Occipital lobe (tissue), 2 donors: ENCODE data around the gene EFEMP2. TPM values are rescaled to one million over a fixed set of nuclear protein-coding genes. Genes with fewer than 3 reads are reported as not detected.

Experiments used
- DNase-seq: peaks from one replicate; lab custom pipeline; 2025; lab: John Stamatoyannopoulos, UW
- total RNA-seq: library from RNA; depleted of rRNA; stranded (reverse); fragments of >200 nt; gene quantifications from one replicate; pipeline ENCODE4 v1.2.3, GENCODE V29; 2014

Gene EFEMP2
- total RNA-seq, 1 donor from 2014 or later = 13.3 TPM

DNA sequence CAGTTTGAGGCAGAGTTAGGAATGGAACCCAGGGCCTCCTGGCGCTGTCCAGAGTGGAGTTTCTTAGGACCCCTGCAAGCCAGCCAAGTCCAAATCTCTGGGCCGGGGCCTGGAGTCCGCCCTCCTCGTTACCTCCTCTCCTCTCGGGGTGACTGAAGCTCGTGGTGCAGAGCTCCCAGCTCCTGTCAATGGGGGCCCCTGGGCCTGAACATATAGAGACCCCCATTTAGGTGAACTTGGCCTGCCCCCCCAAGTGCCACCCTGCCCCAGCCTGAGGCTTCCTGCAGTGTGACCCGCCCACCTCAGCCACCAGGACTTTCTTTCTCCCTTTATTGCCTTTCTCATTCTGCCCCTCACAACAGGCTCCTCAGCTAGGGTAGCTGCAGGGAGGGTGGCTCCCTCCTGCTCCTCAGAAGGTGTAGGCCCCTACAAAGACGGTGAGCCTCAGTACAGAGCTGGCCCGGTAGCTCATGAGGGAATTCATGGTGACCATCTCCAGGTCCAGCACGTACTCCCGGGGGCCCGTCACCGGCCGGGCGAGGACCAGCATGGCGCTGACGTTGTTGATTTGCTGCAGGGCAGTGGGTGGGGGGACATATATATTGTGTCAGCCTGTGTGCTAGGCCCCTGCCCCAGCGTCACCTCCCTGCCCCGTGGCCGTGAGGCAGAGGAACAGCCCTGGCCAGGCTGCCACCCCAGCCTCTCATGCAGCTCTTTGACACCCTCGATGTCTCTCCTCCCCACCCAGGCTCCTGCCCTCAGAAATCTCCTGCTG is 5.9 kb downstream of the EFEMP2 start:
- DNase-seq = no peak

DNA sequence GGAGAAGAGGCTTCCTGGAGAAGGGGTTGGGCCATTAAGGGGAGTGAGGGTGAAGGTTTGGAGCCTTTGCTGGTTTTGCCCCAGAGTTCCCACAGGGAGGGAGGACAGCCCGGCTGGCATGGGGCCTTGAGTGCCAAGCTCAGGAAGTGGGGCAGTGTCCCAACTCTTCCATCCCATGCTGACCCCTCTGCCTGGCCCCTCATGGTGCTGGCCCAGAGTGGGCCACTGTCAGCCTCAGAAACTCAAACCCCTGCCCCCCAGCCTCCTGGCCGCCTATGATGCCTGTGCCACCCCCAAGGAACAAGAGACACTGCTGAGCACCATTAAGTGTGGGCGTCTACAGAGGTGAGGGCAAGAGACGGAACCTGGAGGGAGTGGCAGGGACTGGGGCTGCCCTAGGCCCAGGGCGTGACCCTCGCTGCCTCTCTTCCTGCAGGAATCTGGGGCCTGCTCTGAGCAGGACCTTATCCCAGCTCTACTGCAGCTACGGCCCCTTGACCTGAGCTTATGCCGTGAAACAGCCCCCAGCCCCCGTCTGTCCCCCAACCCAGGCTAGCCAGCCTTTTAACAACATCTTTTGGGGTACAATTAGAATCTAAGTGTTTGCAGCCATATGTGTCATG is 6.9 kb downstream of the EFEMP2 start:
- DNase-seq = no peak

DNA sequence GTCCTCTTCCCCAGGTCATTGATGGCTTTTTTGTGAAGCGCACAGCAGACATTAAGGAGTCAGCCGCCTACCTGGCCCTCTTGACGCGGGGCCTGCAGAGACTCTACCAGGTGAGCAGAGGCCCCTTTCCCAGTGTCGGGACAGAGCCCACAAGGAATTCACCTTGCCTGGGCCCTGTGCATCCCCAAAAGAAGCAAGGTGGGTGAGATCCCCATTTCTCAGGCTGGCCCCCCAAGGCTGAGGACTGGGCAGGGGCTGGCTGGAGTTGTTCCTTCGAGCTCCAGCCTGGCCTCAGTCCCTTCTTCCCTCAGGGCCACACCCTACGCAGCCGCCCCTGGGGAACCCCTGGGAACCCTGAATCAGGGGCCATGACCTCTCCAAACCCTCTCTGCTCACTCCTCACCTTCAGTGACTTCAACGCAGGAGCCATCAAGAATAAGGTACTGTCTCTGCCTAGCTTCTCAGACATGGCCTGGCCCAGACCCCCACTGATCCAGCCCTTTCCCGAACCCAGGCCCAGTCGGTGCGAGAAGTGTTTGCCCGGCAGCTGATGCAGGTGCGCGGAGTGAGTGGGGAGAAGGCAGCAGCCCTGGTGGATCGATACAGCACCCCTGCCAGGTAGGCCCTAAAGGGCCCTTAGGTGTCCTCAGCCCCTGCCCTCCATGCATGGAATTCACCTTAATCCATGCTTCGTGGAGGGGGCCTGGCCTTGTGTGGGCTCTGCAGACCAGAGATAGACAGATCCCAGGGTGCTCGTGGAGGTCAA is 7.7 kb downstream of the EFEMP2 start:
- DNase-seq = no peak

DNA sequence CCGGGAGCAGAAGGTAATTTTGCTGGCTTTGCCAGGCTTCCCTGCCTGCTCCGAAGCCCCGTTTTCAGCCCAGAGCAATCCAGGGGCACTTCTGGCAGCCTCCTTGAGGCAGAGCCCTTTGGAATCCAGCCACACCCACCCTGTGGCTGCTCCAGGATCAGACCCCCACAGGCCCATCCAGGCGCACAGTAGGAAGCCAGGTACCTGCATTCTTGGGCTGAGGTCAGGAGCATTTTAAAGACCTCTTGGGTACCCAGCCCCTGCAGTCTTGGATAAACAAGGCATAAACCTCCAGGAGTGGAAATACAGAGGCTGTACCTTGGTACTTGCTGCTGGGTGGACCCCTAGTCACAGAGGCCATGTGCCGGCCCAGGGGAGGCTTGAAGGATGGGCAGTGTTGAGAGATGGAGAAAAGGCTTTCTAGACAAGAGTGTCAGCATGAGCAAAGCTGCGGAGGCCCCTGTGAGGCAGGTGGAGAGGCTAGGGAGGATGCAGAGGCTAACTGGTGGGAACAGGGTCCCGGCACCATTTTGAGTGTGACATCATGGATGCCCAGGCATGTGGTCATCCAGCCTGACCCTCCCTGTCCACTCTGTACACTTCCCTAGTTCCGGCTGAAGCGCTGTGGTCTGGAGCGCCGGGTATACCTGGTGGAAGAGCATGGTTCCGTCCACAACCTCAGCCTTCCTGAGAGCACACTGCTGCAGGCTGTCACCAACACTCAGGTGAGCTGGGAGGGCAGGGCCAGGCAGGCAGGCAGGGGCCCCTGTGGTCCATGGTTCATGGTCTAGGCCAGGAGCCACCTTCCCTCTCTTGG is 8.5 kb downstream of the EFEMP2 start:
- DNase-seq = no peak

DNA sequence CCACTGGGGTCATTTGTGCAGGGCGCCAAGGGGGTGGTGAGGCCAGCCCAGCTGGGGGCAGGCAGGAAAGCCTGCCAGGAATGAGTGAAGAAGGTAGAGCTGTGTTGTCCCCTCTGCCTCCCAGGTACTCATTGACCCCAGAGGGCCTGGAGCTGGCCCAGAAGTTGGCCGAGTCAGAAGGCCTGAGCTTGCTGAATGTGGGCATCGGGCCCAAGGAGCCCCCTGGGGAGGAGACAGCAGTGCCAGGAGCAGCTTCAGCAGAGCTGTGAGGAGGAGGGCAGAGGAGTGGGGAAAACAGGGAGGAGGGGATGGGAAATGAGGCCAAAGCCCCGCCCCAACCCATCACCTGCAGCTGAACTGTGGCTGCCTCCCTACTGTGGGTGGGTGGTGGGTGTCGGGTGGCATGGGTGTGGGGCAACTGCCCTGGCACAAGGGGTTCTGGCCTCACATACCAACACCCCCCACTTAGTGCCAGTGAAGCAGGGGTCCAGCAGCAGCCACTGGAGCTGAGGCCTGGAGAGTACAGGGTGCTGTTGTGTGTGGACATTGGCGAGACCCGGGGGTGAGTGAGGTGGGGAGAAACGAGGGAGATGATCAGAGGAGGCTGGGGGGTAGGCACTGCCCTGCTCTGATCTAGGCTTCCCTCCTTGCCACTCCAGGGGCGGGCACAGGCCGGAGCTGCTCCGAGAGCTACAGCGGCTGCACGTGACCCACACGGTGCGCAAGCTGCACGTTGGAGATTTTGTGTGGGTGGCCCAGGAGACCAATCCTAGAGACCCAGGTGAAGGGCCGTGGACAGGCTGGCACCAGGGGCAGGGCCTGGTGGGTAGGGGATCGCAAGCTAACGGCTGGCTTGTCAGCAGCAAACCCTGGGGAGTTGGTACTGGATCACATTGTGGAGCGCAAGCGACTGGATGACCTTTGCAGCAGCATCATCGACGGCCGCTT is 9.4 kb downstream of the EFEMP2 start:
- DNase-seq = no peak

DNA sequence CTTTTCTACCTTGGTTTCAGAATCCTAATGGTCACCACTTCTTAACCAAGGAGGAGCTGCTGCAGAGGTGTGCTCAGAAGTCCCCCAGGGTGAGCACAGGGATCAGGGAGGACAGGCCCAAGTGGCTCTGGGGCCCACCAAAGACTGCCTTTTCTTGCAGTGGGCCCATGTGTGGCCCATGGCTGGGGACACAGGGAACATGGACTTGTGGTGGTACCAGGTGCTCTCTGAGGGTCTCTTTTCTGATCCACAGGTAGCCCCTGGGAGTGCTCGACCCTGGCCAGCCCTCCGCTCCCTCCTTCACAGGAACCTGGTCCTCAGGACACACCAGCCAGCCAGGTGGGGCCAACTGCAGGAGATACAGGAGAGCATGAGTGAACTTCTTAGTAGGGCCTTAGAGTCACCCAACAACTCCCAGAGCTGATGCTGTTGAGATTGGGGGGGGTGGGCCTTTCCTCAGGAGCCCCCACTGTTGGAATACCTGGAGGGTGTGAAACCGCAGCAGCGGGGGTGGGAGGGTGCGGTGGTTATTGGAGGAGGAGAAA is 10.3 kb downstream of the EFEMP2 start:
- no peak for DNase-seq

DNA sequence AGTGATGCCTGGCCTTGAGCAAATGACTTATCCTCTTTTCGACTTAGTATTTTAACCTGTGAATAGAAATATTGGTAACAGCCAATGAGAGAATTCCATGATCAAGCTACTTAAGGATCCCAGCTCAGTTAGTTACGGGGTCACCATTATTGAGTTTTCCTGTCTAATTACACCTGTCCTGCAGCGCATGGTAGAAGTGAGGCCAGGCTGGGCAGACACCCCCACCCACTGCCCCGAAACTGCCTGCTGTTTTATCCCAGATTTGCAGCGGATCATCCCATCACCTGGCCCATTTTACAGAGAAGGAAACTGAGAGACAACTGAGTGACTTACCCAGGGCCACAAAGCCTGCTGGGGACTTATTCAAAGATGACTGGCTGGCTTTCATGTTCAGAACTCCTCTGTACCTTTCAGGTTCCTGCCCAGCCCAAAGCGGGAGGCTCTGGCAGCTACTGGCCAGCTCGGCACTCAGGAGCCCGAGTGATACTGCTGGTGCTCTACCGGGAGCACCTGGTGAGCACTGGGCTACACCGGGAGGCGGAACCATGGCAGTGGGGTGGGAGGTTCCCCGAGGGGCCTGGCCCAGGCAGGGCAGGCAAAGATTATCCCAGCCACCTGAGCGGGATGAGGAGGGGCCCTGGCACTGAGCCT is 10.9 kb downstream of the EFEMP2 start:
- DNase-seq = no peak

DNA sequence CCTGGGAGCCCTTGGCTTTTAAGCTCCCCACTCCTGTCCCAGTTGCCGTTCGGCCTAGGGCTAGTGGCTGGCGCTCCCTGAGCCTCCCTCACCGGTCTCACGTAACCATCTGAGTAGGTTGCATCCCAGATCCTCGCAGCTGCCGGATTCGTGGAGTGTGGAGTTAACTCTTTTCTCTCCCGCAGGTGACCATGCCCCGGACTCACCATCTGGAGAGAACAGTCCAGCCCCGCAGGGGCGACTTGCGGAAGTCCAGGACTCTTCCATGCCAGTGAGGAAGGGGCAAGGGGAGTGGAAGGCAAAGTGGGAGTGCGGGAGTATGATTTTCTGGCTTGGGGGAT is 11.5 kb downstream of the EFEMP2 start:
- no peak for DNase-seq

DNA sequence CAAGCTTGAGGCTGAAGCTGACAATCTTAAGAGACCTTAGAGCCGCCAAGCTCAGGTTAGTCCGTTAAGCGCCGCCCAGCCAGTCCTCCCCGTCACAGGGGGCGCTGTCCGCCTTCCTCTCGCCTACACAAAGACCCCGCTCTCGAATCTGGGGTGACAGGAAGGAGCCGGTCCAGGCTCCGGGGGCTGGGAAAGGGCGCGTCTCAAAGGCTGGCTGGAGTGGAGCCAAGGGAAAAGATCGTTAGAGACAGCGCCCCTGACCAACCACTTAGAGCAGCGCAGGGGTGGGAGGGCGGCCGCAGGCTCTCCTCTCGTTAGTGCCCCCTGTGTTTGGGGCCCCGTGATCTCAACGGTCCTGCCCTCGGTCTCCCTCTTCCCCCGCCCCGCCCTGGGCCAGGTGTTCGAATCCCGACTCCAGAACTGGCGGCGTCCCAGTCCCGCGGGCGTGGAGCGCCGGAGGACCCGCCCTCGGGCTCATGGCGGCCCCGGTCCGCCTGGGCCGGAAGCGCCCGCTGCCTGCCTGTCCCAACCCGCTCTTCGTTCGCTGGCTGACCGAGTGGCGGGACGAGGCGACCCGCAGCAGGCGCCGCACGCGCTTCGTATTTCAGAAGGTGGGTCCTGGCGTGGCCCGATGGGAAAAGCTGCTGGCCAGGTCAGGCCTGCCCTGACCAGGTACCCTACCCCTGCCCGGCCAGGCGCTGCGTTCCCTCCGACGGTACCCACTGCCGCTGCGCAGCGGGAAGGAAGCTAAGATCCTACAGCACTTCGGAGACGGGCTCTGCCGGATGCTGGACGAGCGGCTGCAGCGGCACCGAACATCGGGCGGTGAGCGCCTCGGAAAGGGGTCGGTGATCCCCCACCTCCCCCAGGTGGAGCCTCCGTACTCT is 12.1 kb downstream of the EFEMP2 start, which contains the start of gene MUS81:
Gene MUS81, plus strand, starts transcription at position 156 of the 887 bp plus-strand sequence. Its CDS starts 321 bp downstream, at position 477.
- peak; percentile 91 for DNase-seq

DNA sequence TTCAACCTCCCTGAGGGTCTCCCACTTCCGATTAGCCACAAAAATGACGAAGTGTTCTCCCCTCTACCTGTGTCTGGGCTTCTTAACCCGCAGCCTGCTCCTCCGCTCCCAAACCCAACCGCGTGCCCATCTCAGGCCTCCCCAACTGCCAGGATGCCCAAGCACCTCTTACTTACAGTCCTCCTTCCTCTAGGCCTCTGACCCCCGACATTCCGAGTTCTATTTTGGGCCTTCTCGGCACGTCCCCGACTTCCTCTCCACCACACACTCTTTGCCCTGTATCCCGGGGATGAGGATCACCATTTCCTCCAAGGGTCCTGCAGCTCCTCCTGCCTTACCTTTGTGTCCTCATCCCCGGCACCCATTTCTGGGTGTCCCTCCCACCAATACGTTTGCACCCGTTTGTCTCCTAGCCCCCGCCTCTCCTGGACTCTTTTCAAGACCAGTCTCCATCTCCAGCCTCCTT is 12.8 kb downstream of the EFEMP2 start:
- DNase-seq = no peak

DNA sequence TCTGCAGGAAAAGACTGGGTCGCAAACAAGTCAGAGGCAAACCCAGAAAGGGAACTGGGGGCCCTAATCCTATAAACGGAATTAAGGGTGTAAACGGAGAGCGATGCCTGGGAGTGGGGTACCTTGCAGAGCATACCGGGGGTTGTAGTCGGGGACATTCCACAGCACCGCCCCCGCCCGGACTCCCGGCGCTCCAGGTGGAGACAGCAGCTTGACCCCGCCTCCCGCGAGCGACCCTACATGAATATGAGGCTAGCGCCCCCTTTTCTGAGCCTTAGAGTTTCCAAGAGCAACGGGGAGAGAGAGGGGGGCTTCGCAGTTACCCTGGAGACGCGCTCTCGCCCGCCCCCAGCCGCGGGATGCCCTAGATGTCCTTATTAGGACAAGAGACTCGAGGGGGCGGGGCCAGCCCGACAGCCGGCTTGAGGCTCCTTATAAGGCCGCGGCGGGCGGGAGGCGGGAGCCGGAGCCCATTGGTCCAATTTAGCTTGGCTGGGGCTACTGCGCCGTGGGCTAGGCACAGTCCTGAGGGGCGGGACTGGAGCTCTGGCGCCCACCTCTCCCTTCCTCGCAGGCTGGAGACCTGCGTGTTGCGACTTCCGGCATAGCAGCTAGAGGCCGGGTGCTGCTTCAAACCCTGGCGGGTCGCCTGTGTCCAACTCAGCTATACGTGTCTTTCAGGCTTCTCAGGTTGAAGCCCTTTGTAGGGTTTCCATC is 13.3 kb downstream of the EFEMP2 start:
- DNase-seq = peak; percentile 96

DNA sequence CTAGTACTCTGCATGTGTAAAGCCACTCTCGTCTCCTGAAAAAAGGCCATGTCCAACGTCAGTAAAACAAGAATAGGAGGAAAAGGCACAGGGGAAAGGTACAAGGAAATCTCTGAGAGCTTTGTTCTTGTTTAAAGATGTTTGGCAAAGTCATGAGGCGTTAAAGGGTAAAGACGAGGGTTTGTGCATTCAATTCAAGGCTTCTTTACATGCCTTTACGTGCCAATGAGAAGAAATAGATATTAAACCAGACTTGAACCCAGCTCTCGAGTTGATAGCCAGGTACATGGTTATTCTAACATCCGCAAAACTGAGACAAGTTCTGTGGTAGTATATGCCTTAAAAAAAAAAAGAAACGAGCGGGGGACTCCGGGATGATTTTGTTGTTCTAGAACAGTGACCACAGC is 13.9 kb downstream of the EFEMP2 start:
- DNase-seq = no peak

DNA sequence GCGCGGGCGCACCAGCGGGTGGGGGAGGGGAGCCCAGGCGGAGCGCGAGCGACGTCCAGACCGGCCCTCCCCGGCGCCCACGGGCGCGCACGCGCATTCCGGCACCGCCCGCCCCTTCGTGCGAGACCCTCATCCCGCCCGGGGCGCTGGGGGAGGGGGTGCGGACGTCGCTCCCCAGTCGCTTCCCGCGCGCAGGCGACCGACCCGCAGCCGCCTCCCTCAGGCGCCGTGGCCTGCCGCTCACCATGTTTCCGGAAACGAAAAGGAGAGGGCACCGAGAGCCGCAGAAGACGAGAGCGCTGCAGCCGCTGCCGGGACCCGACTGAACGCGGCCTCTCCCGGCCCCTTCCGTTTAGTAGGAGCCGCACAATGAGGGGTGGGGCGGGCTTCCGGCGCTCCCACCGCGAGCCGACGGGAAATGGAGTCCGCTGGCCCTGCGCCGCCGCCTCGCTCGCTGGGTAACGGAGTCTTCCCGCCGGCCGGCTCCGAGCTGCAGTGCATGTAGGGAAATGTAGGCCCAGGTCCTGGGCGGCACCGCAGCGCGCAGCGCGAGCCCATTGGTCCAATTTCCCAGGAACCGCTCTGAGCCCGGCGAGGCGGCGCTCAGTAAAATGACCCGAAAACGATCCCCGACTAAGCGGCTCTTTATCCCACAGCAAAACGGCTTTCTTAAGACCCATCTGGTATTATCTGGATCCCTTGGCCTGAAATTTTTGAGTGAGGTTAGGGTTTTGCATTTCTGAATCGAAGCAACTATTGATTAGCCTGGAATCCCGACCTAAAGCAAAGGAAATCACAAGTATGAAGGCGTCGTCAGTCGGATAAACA is 14.5 kb downstream of the EFEMP2 start, which contains the start of gene CFL1:
Gene CFL1, minus strand, starts transcription at position 328 of the 828 bp plus-strand sequence. Its CDS starts 81 bp downstream, at position 247.
- DNase-seq = peak; percentile 97

DNA sequence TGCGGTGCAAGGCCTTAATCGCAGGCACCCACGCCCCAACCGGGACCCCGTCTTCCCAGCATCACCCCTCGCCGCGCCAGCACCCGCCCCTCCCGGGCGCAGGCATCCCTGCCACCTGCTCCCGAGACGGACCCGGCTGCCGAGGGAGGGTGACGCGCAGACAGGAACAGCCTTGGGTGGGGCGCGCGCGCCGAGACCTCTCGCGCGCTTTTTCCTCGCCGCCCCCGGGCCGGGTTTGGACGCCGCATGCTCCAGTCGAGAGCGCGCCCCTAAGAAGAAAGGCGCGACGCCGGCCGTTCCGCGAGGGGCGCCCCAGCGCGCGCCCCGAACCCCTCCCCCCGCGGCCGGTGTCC is 15.1 kb downstream of the EFEMP2 start:
- DNase-seq = peak; percentile 53

DNA sequence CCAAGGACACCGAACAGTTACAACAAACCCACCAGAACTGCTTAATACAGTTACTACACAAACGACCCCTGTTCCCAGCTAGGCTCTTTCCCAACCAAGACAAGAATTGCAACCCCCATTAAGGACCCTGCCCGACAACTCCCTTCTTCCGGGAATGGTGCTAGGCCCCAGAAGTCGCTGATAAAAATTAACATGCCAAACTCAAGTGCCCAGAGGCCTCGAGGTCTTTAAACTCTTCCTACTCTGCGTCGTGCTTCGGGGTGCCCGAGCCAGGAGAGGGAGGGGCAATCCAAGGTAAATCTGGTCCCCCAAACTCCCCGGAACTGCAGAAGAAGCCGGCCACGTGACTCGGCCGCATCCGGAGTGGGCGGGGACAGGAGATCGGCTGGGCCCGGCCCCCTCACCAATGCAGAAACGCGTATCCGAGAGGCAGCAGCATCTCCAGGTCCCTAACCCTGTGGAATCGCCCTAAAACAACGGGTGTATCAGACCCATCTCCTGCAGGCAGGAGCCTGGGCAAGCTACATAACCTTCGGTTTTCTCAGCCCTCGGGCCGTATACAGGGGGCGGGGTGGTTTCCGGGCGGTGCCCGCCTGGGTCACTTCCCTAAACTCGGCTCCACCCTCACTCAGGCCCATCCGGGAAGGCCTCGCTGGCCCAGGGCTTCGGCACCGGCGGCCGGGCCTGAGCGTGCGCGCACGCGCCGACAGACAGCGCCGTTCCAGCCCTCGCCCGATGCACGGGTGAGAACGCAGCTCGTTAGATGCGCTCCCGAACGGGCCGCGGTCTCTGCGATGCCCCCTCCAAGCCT is 15.7 kb downstream of the EFEMP2 start:
- DNase-seq = peak; percentile 82

DNA sequence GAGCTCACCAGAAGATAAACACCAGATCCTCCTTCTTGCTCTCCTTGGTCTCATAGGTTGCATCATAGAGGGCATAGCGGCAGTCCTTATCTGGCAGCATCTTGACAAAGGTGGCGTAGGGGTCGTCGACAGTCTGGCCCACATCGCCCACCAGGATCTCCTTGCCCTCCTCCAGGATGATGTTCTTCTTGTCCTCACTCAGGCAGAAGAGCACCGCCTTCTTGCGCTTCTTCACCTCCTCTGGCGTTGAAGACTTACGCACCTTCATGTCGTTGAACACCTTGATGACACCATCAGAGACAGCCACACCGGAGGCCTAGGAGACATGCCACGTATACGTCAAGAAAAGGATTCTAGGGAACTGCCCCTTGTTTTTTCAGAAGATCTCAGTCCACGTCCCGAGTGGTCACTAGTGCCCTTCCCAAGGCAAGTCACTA is 16.7 kb downstream of the EFEMP2 start:
- no peak for DNase-seq
